IMR-90 (cell line): ENCODE measurements around the gene TCERG1L. TPM values are rescaled to one million over a fixed set of nuclear protein-coding genes. Genes with fewer than 3 reads are reported as not detected.

Source experiments
- ATAC-seq: fragments of 200-7000 bp; cut with Tn5 transposase; 2 replicates; pipeline ENCODE4 v1.9.1; 2020; ENCODE audit warnings: low read depth, mild to moderate bottlenecking, moderate library complexity
- BruUV-seq: library from RNA; stranded (reverse); fragments of 400-500 nt; replicated peaks from 2 replicates; lab custom pipeline; 2021; lab: Mats Ljungman, UMichigan
- CTCF ChIA-PET: fragments of 300-600 bp; formaldehyde crosslinking; extraction: SDS; loops from one replicate; lab custom pipeline; 2021; ENCODE audit warnings: antibody characterized with exemption; lab: Yijun Ruan, JAX
- POLR2A ChIA-PET: fragments of 300-600 bp; sonication (Branson Sonifier 250); formaldehyde crosslinking; loops from one replicate; lab custom pipeline; 2022; ENCODE audit warnings: antibody characterized with exemption; ENCODE audit not compliant: unreplicated experiment; lab: Charles Lee
- DNase-seq: peaks from one replicate; pipeline ENCODE4 v3.0.0; 2013
- H2AFZ ChIP-seq: replicated peaks from 2 replicates; pipeline ENCODE3; 2013; ENCODE audit warnings: low read length, mild to moderate bottlenecking; ENCODE audit not compliant: poor library complexity
- H2AK5ac ChIP-seq: 2 replicates; pipeline ENCODE4 v1.6.1; 2013; ENCODE audit warnings: low read depth, low read length, inconsistent platforms
- H2AK9ac ChIP-seq: replicated peaks from 2 replicates; pipeline ENCODE3; 2013; ENCODE audit warnings: mild to moderate bottlenecking, low read depth, low read length, moderate library complexity; ENCODE audit not compliant: poor library complexity
- H2BK120ac ChIP-seq: 2 replicates; pipeline ENCODE4 v1.6.1; 2013; ENCODE audit warnings: low read depth, low read length, inconsistent platforms
- H2BK15ac ChIP-seq: 3 replicates; pipeline ENCODE4 v1.6.1; 2013; ENCODE audit warnings: low read depth, low read length, inconsistent platforms
- H2BK20ac ChIP-seq: 2 replicates; pipeline ENCODE4 v1.6.1; 2013; ENCODE audit warnings: low read depth, mild to moderate bottlenecking, inconsistent platforms, low read length, moderate library complexity
- H2BK5ac ChIP-seq: 2 replicates; pipeline ENCODE4 v1.6.1; 2013; ENCODE audit warnings: mild to moderate bottlenecking, low read depth, low read length, inconsistent platforms; ENCODE audit not compliant: poor library complexity, severe bottlenecking
- H3K14ac ChIP-seq: replicated peaks from 2 replicates; pipeline ENCODE4 v1.6.1; 2013; ENCODE audit warnings: low read depth, low read length, inconsistent platforms
- H3K18ac ChIP-seq: 2 replicates; pipeline ENCODE4 v1.6.1; 2013; ENCODE audit warnings: low read depth, low read length, control low read depth
- H3K23ac ChIP-seq: 2 replicates; pipeline ENCODE4 v1.6.1; 2013; ENCODE audit warnings: low read depth, low read length, inconsistent platforms
- H3K27ac ChIP-seq: 2 replicates; pipeline ENCODE4 v1.5.1; 2013; ENCODE audit warnings: mild to moderate bottlenecking, control low read depth, low read length; ENCODE audit not compliant: insufficient read depth
- H3K27me3 ChIP-seq: 2 replicates; pipeline ENCODE4 v1.6.1; 2013; ENCODE audit warnings: low read length; ENCODE audit not compliant: control insufficient read depth, insufficient read depth
- H3K36me3 ChIP-seq: 2 replicates; pipeline ENCODE4 v1.6.1; 2013; ENCODE audit warnings: low read length, mixed read lengths; ENCODE audit not compliant: control insufficient read depth, insufficient read depth
- H3K4ac ChIP-seq: 2 replicates; pipeline ENCODE4 v1.6.1; 2013; ENCODE audit warnings: low read depth, low read length, inconsistent platforms
- H3K4me1 ChIP-seq: 2 replicates; pipeline ENCODE4 v1.6.1; 2013; ENCODE audit warnings: low read length, mixed read lengths; ENCODE audit not compliant: control insufficient read depth, insufficient read depth
- H3K4me2 ChIP-seq: 2 replicates; pipeline ENCODE4 v1.6.1; 2013; ENCODE audit warnings: low read depth, mild to moderate bottlenecking, control low read depth, low read length, moderate library complexity
- H3K4me3 ChIP-seq: 2 replicates; pipeline ENCODE4 v1.5.1; 2013; ENCODE audit warnings: low read depth, mild to moderate bottlenecking, control low read depth, low read length, moderate library complexity; ENCODE audit not compliant: insufficient read depth
- H3K56ac ChIP-seq: 2 replicates; pipeline ENCODE4 v1.6.1; 2013; ENCODE audit warnings: low read length, inconsistent platforms; ENCODE audit not compliant: insufficient read depth; ENCODE audit errors: extremely low read depth
- H3K79me1 ChIP-seq, 2 experiments: 2 replicates each; pipeline ENCODE4 v1.6.1; 2013; ENCODE audit warnings: low read length in 2 of 2, inconsistent platforms in 1 of 2, low read depth in 1 of 2
- H3K9ac ChIP-seq: 2 replicates; pipeline ENCODE4 v1.6.1; 2013; ENCODE audit warnings: low read depth, low read length, control low read depth
- H3K9me1 ChIP-seq: 2 replicates; pipeline ENCODE4 v1.6.1; 2013; ENCODE audit warnings: low read length, inconsistent platforms; ENCODE audit not compliant: insufficient read depth
- H3K9me3 ChIP-seq: 2 replicates; pipeline ENCODE4 v1.6.1; 2013; ENCODE audit warnings: low read length; ENCODE audit not compliant: control insufficient read depth, insufficient read depth
- H4K20me1 ChIP-seq: 2 replicates; pipeline ENCODE4 v1.6.1; 2013; ENCODE audit warnings: low read length, inconsistent platforms; ENCODE audit not compliant: insufficient read depth
- H4K5ac ChIP-seq: 2 replicates; pipeline ENCODE4 v1.6.1; 2013; ENCODE audit warnings: mild to moderate bottlenecking, low read depth, low read length, control low read depth
- H4K8ac ChIP-seq, 2 experiments: 2 replicates each; pipeline ENCODE4 v1.6.1; 2013; ENCODE audit warnings: low read depth in 2 of 2, low read length in 2 of 2, control low read depth in 1 of 2, inconsistent platforms in 1 of 2
- H4K91ac ChIP-seq: 2 replicates; pipeline ENCODE4 v1.6.1; 2013; ENCODE audit warnings: low read depth, low read length, inconsistent platforms; ENCODE audit not compliant: insufficient read depth
- BHLHE40 ChIP-seq: fragments of 150-350 bp; IDR thresholded peaks from 2 replicates; pipeline ENCODE4 v1.6.1; 2016; ENCODE audit warnings: mild to moderate bottlenecking, low read depth, low read length
- MAFK ChIP-seq: IDR thresholded peaks from 2 replicates; pipeline ENCODE4 v1.6.1; 2012; ENCODE audit warnings: low read depth, low read length, improper control_type of control experiment
- POLR2A ChIP-seq: IDR thresholded peaks from 2 replicates; pipeline ENCODE4 v1.6.1; 2012; ENCODE audit warnings: mild to moderate bottlenecking, low read depth, low read length
- WGBS, 2 experiments: methylation state at CpG; one replicate each; pipeline versions ENCODE4 v1.1.5 to v1.1.7; 2013; ENCODE audit warnings: missing lambda C conversion rate in 2 of 2; ENCODE audit not compliant: insufficient read length in 1 of 2; ENCODE audit errors: extremely low coverage in 2 of 2; 5-methylcytosine and 5-hydroxymethylcytosine counted together
- dilution Hi-C: fragments of 300-500 bp; cut with HindIII; formaldehyde crosslinking; loops from one replicate; pipeline ENCODE4 v1.14.3; 2018; ENCODE audit warnings: low sequenced_read_pairs; ENCODE audit not compliant: unreplicated experiment
- in situ Hi-C: fragments of 300-500 bp; cut with MboI; formaldehyde crosslinking; loops from 3 replicates; pipeline ENCODE4 v1.14.3; 2019; ENCODE audit warnings: low sequenced_read_pairs, inconsistent platforms, mixed read lengths
- intact Hi-C: fragments of 100-400 bp; cut with micrococcal nuclease; formaldehyde crosslinking; loops from 2 replicates; pipeline ENCODE4 v1.10.0; 2022
- polyA plus RNA-seq, 3 experiments: library from polyadenylated mRNA; depleted of rRNA; stranded (reverse); fragments of >200 nt; gene quantifications; 2 replicates each; pipeline ENCODE4 v1.2.3, GENCODE V29; 2012; ENCODE audit warnings: low replicate concordance in 1 of 3
- total RNA-seq: library from RNA; depleted of rRNA; stranded (reverse); fragments of >200 nt; gene quantifications from 2 replicates; pipeline ENCODE4 v1.2.3, GENCODE V29; 2012

TCERG1L gene
- total and polyA plus RNA-seq, 2 of the 4 experiments (the other 2 are of a cell fraction) = not detected

- Histone ChIP-seq H3K27ac (no peak overlapping the region), H3K56ac (no peak overlapping the region), H2BK5ac (no peak overlapping the region), H3K9ac (no peak overlapping the region), H3K4ac (no peak overlapping the region), H4K91ac (no peak overlapping the region), H3K18ac (no peak overlapping the region), H3K27me3 (no peaks in the 10 kb centered on the region), H2AK9ac (no peak overlapping the region), H3K79me1 (no peaks in the 10 kb centered on the region), H3K4me1 (no peaks in the 10 kb centered on the region), H3K23ac (no peak overlapping the region), H3K4me2 (no peak overlapping the region), H2AK5ac (no peak overlapping the region), H2BK15ac (no peak overlapping the region), H2BK20ac (no peak overlapping the region), H3K14ac (no peak overlapping the region), H3K4me3 (no peak overlapping the region), H4K20me1 (no peaks in the 10 kb centered on the region), H2BK120ac (no peak overlapping the region), H2AFZ (no peak overlapping the region), H3K9me1 (no peaks in the 10 kb centered on the region), H3K9me3 (peaks cover 47% of the 10 kb centered on the region), H3K36me3 (no peaks in the 10 kb centered on the region), H4K8ac (no peak overlapping the region), H4K5ac (no peak overlapping the region)
- dilution Hi-C loops = no loop called here
- no peak for DNase-seq
- BruUV-seq = no TSS peak
- intact Hi-C loops = no loop called here
- no peak for ATAC-seq
- 30% methylated on average over 3 of the region's 6 CpGs; no CpG with 5 or more reads in 1 of the 2 experiments for WGBS, 2 experiments
- ChIA-PET POLR2A (no interaction called here), CTCF (no interaction called here)
- in situ Hi-C loops = no loop called here
- TF ChIP-seq MAFK (no peak), BHLHE40 (no peak), POLR2A (no peak)
Observed at GRCh38 chr10:131162211-131162610, 149.3 kb downstream of the TCERG1L start.
